Measurements from ENCODE around the gene ANKRD9. TPM values are rescaled to one million over a fixed set of nuclear protein-coding genes. Genes with fewer than 3 reads are reported as not detected.
"Not testable (repeated sequence)": the region's sequence is repeated elsewhere in the genome, so short reads cannot be mapped to it uniquely, and the experiment has no call there.

Gene ANKRD9
- total RNA-seq, 1 experiment from 2014 or later, result 23.7 TPM

- TF ChIP-seq CTCF (IDR thresholded peaks at IDR 0.05), result no peak
- TF ChIP-seq SIN3A (IDR thresholded peaks at IDR 0.05; ENCODE audit: borderline replicate concordance, insufficient read depth, low read depth, low read length), result no peak
- no peak for TF ChIP-seq TCF7L2 (IDR thresholded peaks at IDR 0.05; ENCODE audit: low read depth, low read length)
- TF ChIP-seq REST (IDR thresholded peaks at IDR 0.05; ENCODE audit: insufficient read depth in 1 of 2, low read depth in 2 of 2, low read length in 1 of 2), result no peak
- no peak for TF ChIP-seq POLR2AphosphoS5 (IDR thresholded peaks at IDR 0.05; ENCODE audit: low read depth, low read length)
- ATAC-seq (no peak), DNase-seq (ENCODE audit: low read depth, low spot score) (no peak)
- POLR2A ChIA-PET, result no interaction called here
- H3K27me3 ChIP-seq (ENCODE audit: control insufficient read depth, insufficient read depth, low read length), result no peaks in the 10 kb centered on the region
- H3K4me1 ChIP-seq (ENCODE audit: control insufficient read depth, insufficient read depth, low read length), result peaks cover 13% of the 10 kb centered on the region
- H3K27ac ChIP-seq (ENCODE audit: low read length), result no peak overlapping the region
- intact Hi-C loops (cut with micrococcal nuclease; ENCODE audit: unreplicated experiment) (loop anchor here (10.0 kb wide), 1 partner anchor 72 kb away; the partner anchor contains the start of gene RCOR1), in situ Hi-C loops (cut with HindIII; ENCODE audit: low pct_unique_long_range_greater_than_20kb, low sequenced_read_pairs) (no loop called here)
- H3K9me3 ChIP-seq (ENCODE audit: control insufficient read depth, insufficient read depth, low read depth, low read length), result no peaks in the 10 kb centered on the region
- no peaks in the 10 kb centered on the region for H3K36me3 ChIP-seq (ENCODE audit: control insufficient read depth, insufficient read depth, low read length)
- CTCF ChIA-PET, result interaction anchor here (0.6 to 0.7 kb wide), 4 partner anchors 9 to 173 kb away, joined by 3 to 23 read pairs (median 6); no protein-coding TSS in a partner anchor
- H3K4me3 ChIP-seq (ENCODE audit: low read depth in 2 of 2, low read length in 2 of 2), result no peak overlapping the region
- no TSS peak for BruUV-seq (replicated peaks)
These were observed 13.6 kb upstream of the ANKRD9 start for GRCh38 chr14:102523200-102523568.

GRCh38 chr14:102519709-102520108, 10.1 kb upstream of the ANKRD9 start:
- H3K27me3 ChIP-seq (ENCODE audit: control insufficient read depth, insufficient read depth, low read length); in situ Hi-C loops (cut with HindIII; ENCODE audit: low pct_unique_long_range_greater_than_20kb, low sequenced_read_pairs); POLR2A ChIA-PET; ATAC-seq; DNase-seq (ENCODE audit: low read depth, low spot score); H3K9me3 ChIP-seq (ENCODE audit: control insufficient read depth, insufficient read depth, low read depth, low read length); H3K4me1 ChIP-seq (ENCODE audit: control insufficient read depth, insufficient read depth, low read length); H3K4me3 ChIP-seq (ENCODE audit: low read depth in 2 of 2, low read length in 2 of 2); BruUV-seq (replicated peaks); CTCF ChIA-PET; H3K36me3 ChIP-seq (ENCODE audit: control insufficient read depth, insufficient read depth, low read length); H3K27ac ChIP-seq (ENCODE audit: low read length): not testable (repeated sequence)
- intact Hi-C loops (cut with micrococcal nuclease; ENCODE audit: unreplicated experiment), result loop anchor here (5.0 to 10.0 kb wide), 2 partner anchors 75 to 82 kb away; partner anchors contain the start of gene RCOR1

GRCh38 chr14:102518063-102518648, 8.6 kb upstream of the ANKRD9 start:
- intact Hi-C loops (cut with micrococcal nuclease; ENCODE audit: unreplicated experiment), result loop anchor here (5.0 kb wide), 1 partner anchor 81 kb away; no protein-coding TSS in a partner anchor
- in situ Hi-C loops (cut with HindIII; ENCODE audit: low pct_unique_long_range_greater_than_20kb, low sequenced_read_pairs), result no loop called here

More at GRCh38 chr14:102518063-102518648, 8.6 kb upstream of the ANKRD9 start:
- no peak overlapping the region for H3K27ac ChIP-seq (ENCODE audit: low read length)
- H3K4me1 ChIP-seq (ENCODE audit: control insufficient read depth, insufficient read depth, low read length), result no peaks in the 10 kb centered on the region
- H3K4me3 ChIP-seq (ENCODE audit: low read depth in 2 of 2, low read length in 2 of 2), result no peak overlapping the region
- DNase-seq (ENCODE audit: low read depth, low spot score) (no peak), ATAC-seq (no peak)
- TF ChIP-seq CTCF (IDR thresholded peaks at IDR 0.05) (no peak), TCF7L2 (IDR thresholded peaks at IDR 0.05; ENCODE audit: low read depth, low read length) (no peak), POLR2AphosphoS5 (IDR thresholded peaks at IDR 0.05; ENCODE audit: low read depth, low read length) (no peak), SIN3A (IDR thresholded peaks at IDR 0.05; ENCODE audit: borderline replicate concordance, insufficient read depth, low read depth, low read length) (no peak), REST (IDR thresholded peaks at IDR 0.05; ENCODE audit: insufficient read depth in 1 of 2, low read depth in 2 of 2, low read length in 1 of 2) (no peak)
- no TSS peak for BruUV-seq (replicated peaks)
- H3K27me3 ChIP-seq (ENCODE audit: control insufficient read depth, insufficient read depth, low read length), result no peaks in the 10 kb centered on the region
- ChIA-PET POLR2A (interaction anchor here (0.5 kb wide), 1 partner anchor 51 kb away, joined by 4 read pairs; no protein-coding TSS in a partner anchor), CTCF (interaction anchor here (0.8 kb wide), 1 partner anchor 79 kb away, joined by 4 read pairs; no protein-coding TSS in a partner anchor)
- H3K9me3 ChIP-seq (ENCODE audit: control insufficient read depth, insufficient read depth, low read depth, low read length), result no peaks in the 10 kb centered on the region
- H3K36me3 ChIP-seq (ENCODE audit: control insufficient read depth, insufficient read depth, low read length), result no peaks in the 10 kb centered on the region
